Caco-2 (cell line): ENCODE measurements around the gene GUCY2C. TPM values are rescaled to one million over a fixed set of nuclear protein-coding genes. Genes with fewer than 3 reads are reported as not detected.

Experiments used
- BruUV-seq: library from RNA; stranded (reverse); fragments of 400-500 nt; replicated peaks from 2 replicates; lab custom pipeline; 2021; lab: Mats Ljungman, UMichigan
- CTCF ChIA-PET: fragments of 300-600 bp; sonication (Branson Sonifier 250); formaldehyde crosslinking; loops from one replicate; lab custom pipeline; 2022; ENCODE audit warnings: antibody characterized with exemption; lab: Charles Lee
- POLR2A ChIA-PET: fragments of 300-600 bp; sonication (Branson Sonifier 250); formaldehyde crosslinking; loops from one replicate; lab custom pipeline; 2022; ENCODE audit warnings: antibody characterized with exemption; lab: Charles Lee
- DNase-seq, 2 experiments: peaks; one replicate each; pipeline versions ENCODE4 v3.0.0 to v3.0.0-alpha.2; 2020 to 2022
- H3K27me3 ChIP-seq: replicated peaks from 2 replicates; pipeline ENCODE4 v1.6.0; 2011; ENCODE audit warnings: low read length; ENCODE audit not compliant: control insufficient read depth, insufficient read depth
- H3K36me3 ChIP-seq: 2 replicates; pipeline ENCODE4 v1.5.1; 2011; ENCODE audit warnings: low read length; ENCODE audit not compliant: control insufficient read depth, insufficient read depth
- H3K4me1 ChIP-seq: fragments of 250-450 bp; sonication (Bioruptor Pico); 2 replicates; pipeline ENCODE4 v1.5.1; 2020; ENCODE audit warnings: mild to moderate bottlenecking
- H3K4me3 ChIP-seq: 2 replicates; pipeline ENCODE4 v1.5.1; 2011; ENCODE audit warnings: low read depth, mild to moderate bottlenecking, control low read depth, low read length
- H3K9me3 ChIP-seq: fragments of 250-450 bp; sonication (Bioruptor Pico); 2 replicates; pipeline ENCODE4 v1.5.1; 2020; ENCODE audit warnings: mild to moderate bottlenecking, moderate library complexity
- H3K27ac Mint-ChIP-seq: one replicate; pipeline ENCODE4 v1.8.0; 2022; ENCODE audit warnings: mixed read lengths; ENCODE audit not compliant: unreplicated experiment
- H3K27me3 Mint-ChIP-seq: one replicate; pipeline ENCODE4 v1.8.0; 2022; ENCODE audit warnings: mixed read lengths; ENCODE audit not compliant: insufficient read depth, unreplicated experiment
- H3K36me3 Mint-ChIP-seq: one replicate; pipeline ENCODE4 v1.8.0; 2022; ENCODE audit warnings: mild to moderate bottlenecking, mixed read lengths; ENCODE audit not compliant: insufficient read depth, unreplicated experiment
- H3K4me1 Mint-ChIP-seq: one replicate; pipeline ENCODE4 v1.8.0; 2022; ENCODE audit warnings: low read depth, mixed read lengths; ENCODE audit not compliant: unreplicated experiment
- H3K4me3 Mint-ChIP-seq: one replicate; pipeline ENCODE4 v1.8.0; 2022; ENCODE audit warnings: mild to moderate bottlenecking, moderate library complexity, mixed read lengths; ENCODE audit not compliant: unreplicated experiment
- H3K9me3 Mint-ChIP-seq: one replicate; pipeline ENCODE4 v1.8.0; 2022; ENCODE audit warnings: mixed read lengths; ENCODE audit not compliant: unreplicated experiment
- intact Hi-C: fragments of 100-400 bp; cut with micrococcal nuclease; formaldehyde crosslinking; loops from one replicate; pipeline ENCODE4 v1.10.0; 2022; ENCODE audit not compliant: unreplicated experiment
- total RNA-seq: library from RNA; stranded (reverse); gene quantifications from 2 replicates; pipeline ENCODE4 v1.2.3, GENCODE V29; 2022
- TF ChIP-seq, protein P1 (sequence below), 2 experiments: fragments of 200-600 bp in 1 of 2; IDR thresholded peaks; 1 replicate in 1 of 2; 2 replicates in 1 of 2; pipeline versions ENCODE4 v1.5.1 to v1.8.0; 2011 to 2022; ENCODE audit warnings: antibody characterized with exemption in 1 of 2, control low read depth in 1 of 2, inconsistent platforms in 1 of 2, low read depth in 1 of 2, low read length in 1 of 2, mild to moderate bottlenecking in 1 of 2, moderate library complexity in 1 of 2; ENCODE audit not compliant: insufficient read depth in 1 of 2, severe bottlenecking in 1 of 2, unreplicated experiment in 1 of 2

The GUCY2C gene
- total RNA-seq, 1 experiment from 2014 or later, result 2.4 TPM

DNA sequence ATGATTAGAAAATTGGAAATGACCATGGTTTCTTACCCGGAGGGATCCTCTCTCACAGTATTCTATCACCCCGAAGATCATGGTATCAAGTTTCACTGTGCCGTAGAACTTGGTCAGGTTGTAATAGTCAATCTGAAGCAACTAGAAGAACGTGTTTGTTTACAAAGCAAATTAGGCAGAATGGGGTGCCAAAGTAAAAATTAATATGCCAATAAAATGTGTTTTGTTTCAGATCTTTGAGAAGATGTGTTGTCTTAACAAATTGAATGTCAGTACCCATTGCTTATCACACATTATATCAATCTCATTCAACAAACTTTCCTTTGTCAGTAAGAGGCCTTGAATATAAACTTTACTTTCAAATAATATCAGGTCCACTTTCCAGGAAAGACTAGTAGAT, 45.0 kb downstream of the GUCY2C start:
- no peaks in the 10 kb centered on the region for H3K9me3 ChIP-seq
- no peaks in the 10 kb centered on the region for H3K4me1 ChIP-seq
- no peaks in the 10 kb centered on the region for H3K9me3 Mint-ChIP-seq
- H3K4me1 Mint-ChIP-seq, result no peaks in the 10 kb centered on the region
- TF ChIP-seq, protein P1, sequence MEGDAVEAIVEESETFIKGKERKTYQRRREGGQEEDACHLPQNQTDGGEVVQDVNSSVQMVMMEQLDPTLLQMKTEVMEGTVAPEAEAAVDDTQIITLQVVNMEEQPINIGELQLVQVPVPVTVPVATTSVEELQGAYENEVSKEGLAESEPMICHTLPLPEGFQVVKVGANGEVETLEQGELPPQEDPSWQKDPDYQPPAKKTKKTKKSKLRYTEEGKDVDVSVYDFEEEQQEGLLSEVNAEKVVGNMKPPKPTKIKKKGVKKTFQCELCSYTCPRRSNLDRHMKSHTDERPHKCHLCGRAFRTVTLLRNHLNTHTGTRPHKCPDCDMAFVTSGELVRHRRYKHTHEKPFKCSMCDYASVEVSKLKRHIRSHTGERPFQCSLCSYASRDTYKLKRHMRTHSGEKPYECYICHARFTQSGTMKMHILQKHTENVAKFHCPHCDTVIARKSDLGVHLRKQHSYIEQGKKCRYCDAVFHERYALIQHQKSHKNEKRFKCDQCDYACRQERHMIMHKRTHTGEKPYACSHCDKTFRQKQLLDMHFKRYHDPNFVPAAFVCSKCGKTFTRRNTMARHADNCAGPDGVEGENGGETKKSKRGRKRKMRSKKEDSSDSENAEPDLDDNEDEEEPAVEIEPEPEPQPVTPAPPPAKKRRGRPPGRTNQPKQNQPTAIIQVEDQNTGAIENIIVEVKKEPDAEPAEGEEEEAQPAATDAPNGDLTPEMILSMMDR (IDR thresholded peaks at IDR 0.05; ENCODE audit: insufficient read depth in 1 of 2, low read depth in 1 of 2, low read length in 1 of 2, severe bottlenecking in 1 of 2, unreplicated experiment in 1 of 2), result no peak
- H3K4me3 Mint-ChIP-seq, result no peak overlapping the region
- ChIA-PET POLR2A (no interaction called here), CTCF (no interaction called here)
- no peaks in the 10 kb centered on the region for H3K27me3 Mint-ChIP-seq
- no peaks in the 10 kb centered on the region for H3K27me3 ChIP-seq
- no peak for DNase-seq
- H3K4me3 ChIP-seq, result no peak overlapping the region
- intact Hi-C loops, result no loop called here
- BruUV-seq, result no TSS peak
- no peak overlapping the region for H3K27ac Mint-ChIP-seq
- no peaks in the 10 kb centered on the region for H3K36me3 Mint-ChIP-seq
- H3K36me3 ChIP-seq, result no peaks in the 10 kb centered on the region; the same call in 1 of the 2 replicates

DNA sequence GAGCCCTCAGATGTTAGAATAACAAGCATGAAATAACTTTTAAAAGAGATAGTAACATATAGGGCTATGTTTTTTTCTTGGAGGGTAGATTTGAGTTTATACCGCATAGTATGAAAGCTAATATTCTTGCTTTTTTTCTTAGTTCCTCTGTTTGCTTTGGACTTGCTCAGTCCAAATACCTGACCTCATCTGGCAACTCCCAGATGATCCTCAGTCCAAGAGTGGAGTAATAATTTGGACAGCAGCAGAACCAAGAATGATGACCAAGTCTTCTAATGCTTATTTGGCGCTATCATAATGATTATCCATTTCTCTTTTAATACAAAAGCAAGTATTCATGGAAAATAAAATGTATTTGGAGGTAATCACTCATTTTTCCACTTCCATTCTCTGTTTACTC, 45.6 kb downstream of the GUCY2C start:
- no peak overlapping the region for H3K4me3 ChIP-seq
- no peak overlapping the region for H3K27ac Mint-ChIP-seq
- intact Hi-C loops, result no loop called here
- no peaks in the 10 kb centered on the region for H3K9me3 Mint-ChIP-seq
- no TSS peak for BruUV-seq
- POLR2A ChIA-PET, result no interaction called here
- no peaks in the 10 kb centered on the region for H3K36me3 Mint-ChIP-seq
- H3K27me3 ChIP-seq, result no peaks in the 10 kb centered on the region
- H3K4me1 ChIP-seq, result no peaks in the 10 kb centered on the region
- no peaks in the 10 kb centered on the region for H3K27me3 Mint-ChIP-seq
- DNase-seq, result no peak
- H3K36me3 ChIP-seq, result no peaks in the 10 kb centered on the region; the same call in 1 of the 2 replicates
- H3K4me3 Mint-ChIP-seq, result no peak overlapping the region
- TF ChIP-seq, protein P1 (IDR thresholded peaks at IDR 0.05; ENCODE audit: insufficient read depth in 1 of 2, low read depth in 1 of 2, low read length in 1 of 2, severe bottlenecking in 1 of 2, unreplicated experiment in 1 of 2), result no peak
- CTCF ChIA-PET, result no interaction called here
- H3K4me1 Mint-ChIP-seq, result no peaks in the 10 kb centered on the region
- no peaks in the 10 kb centered on the region for H3K9me3 ChIP-seq

DNA sequence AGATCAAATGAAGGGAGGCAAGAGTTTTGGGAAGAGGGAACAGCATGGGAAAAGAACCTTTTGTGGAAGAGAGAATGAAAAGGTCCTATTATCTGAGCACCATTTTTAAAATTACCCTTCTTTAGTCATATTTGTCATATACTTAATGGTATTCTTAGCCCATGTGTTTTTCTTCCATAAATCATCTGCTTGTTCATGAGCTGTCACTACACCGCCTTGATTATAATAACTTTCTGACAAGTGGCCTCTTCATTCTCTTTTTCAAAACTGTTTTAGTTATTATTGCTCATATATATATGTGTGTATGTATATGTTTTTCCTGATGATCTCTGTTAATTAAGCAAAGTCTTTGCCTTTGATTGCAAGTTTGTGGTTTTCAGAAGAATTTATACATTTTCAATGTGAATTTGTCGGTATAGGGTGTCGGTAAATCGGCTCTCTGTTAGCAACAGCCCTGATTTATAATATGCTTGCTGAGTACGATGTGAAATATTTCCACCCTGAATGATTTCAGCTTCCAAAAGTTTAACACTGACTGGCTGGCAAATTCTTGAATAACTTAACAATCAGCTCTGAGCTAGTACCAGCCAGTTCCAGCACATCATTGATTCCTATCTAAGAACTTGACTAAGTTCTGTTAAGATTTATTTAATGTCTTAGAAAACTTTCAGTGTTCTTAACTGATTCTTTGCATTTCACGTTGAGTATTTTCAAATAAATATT, 49.2 kb downstream of the GUCY2C start:
- TF ChIP-seq, protein P1 (IDR thresholded peaks at IDR 0.05; ENCODE audit: insufficient read depth in 1 of 2, low read depth in 1 of 2, low read length in 1 of 2, severe bottlenecking in 1 of 2, unreplicated experiment in 1 of 2), result no peak
- H3K27me3 Mint-ChIP-seq, result no peaks in the 10 kb centered on the region
- POLR2A ChIA-PET, result no interaction called here
- Histone ChIP-seq H3K27me3 (no peaks in the 10 kb centered on the region), H3K4me1 (no peaks in the 10 kb centered on the region), H3K36me3 (no peaks in the 10 kb centered on the region), H3K4me3 (no peak overlapping the region), H3K9me3 (no peaks in the 10 kb centered on the region)
- intact Hi-C loops, result no loop called here
- no peak overlapping the region for H3K27ac Mint-ChIP-seq
- H3K4me3 Mint-ChIP-seq, result no peak overlapping the region
- no peaks in the 10 kb centered on the region for H3K4me1 Mint-ChIP-seq
- no peaks in the 10 kb centered on the region for H3K36me3 Mint-ChIP-seq
- H3K9me3 Mint-ChIP-seq, result no peaks in the 10 kb centered on the region
- CTCF ChIA-PET, result no interaction called here
- BruUV-seq, result no TSS peak
- no peak for DNase-seq
